ENCODE measurements around the gene USP6NL.

GRCh38 chr10:11655836-11656235 is 44.4 kb upstream of the USP6NL start:
- TF ChIP-seq POLR2A (IDR thresholded peaks at IDR 0.05; ENCODE audit: low read depth, low read length): no peak
- TF ChIP-seq TAF1 (IDR thresholded peaks at IDR 0.05; ENCODE audit: borderline replicate concordance, low read depth, low read length): no peak

All from GM12892 (cell line).